SK-N-MC (cell line): ENCODE data around the gene NANP.
"Not testable (repeated sequence)": the region's sequence is repeated elsewhere in the genome, so short reads cannot be mapped to it uniquely, and the experiment has no call there.

Source experiments
- EZH2 ChIP-seq: fragments of 200-600 bp; sonication (generic); IDR thresholded peaks from one replicate; pipeline ENCODE4 v1.6.1; 2017; ENCODE audit warnings: antibody characterized with exemption
- POLR2AphosphoS5 ChIP-seq: IDR thresholded peaks from 2 replicates; pipeline ENCODE4 v1.6.1; 2012; ENCODE audit warnings: mild to moderate bottlenecking, low read depth, low read length, borderline replicate concordance

- TF ChIP-seq POLR2AphosphoS5, EZH2: not testable (repeated sequence)
Observed at GRCh38 chr20:25583607-25584006, 40.2 kb downstream of the NANP start.
